ENCODE results near the gene KCNC4. TPM values are rescaled to one million over a fixed set of nuclear protein-coding genes. Genes with fewer than 3 reads are reported as not detected.

The KCNC4 gene
- polyA plus RNA-seq, 2 of the 4 experiments (the other 2 are of a cell fraction), result 1.1 to 2.4 TPM

DNA sequence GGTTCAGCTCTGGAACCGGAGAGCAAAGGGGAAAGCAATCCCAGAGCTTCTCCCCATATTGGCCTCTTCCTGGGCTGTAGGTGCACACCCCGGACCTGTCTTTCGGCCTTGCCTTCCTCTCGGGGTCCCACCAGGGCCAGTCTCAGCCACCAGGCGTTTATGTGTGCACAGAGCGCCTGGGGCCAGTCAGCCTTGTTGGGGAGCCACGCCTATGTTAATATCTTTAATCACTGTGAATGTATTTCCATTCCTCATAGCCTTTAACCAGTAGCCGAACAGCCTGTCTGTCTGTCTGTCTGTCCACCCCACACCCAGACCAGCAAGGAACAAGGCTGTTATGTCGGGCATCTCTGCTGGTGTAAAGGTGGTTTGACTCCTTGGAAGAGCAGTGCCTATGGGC is 18.8 kb downstream of the KCNC4 start:
- FAIRE-seq (no peak), ATAC-seq (no peak), DNase-seq (ENCODE audit: low read depth in 1 of 2, low spot score in 1 of 2) (no peak)
- 81% methylated on average over 8 of the region's 9 CpGs for WGBS (ENCODE audit: missing lambda C conversion rate)
- ChIA-PET CTCF (interaction anchor here (1.0 to 4.4 kb wide), 3 partner anchors 21 to 84 kb away, joined by 4 to 19 read pairs (median 5); no protein-coding TSS in a partner anchor), POLR2A (no interaction called here)
- no peak for TF ChIP-seq EHMT2 (IDR thresholded peaks at IDR 0.05; ENCODE audit: low read depth)
- TF ChIP-seq, protein P1, sequence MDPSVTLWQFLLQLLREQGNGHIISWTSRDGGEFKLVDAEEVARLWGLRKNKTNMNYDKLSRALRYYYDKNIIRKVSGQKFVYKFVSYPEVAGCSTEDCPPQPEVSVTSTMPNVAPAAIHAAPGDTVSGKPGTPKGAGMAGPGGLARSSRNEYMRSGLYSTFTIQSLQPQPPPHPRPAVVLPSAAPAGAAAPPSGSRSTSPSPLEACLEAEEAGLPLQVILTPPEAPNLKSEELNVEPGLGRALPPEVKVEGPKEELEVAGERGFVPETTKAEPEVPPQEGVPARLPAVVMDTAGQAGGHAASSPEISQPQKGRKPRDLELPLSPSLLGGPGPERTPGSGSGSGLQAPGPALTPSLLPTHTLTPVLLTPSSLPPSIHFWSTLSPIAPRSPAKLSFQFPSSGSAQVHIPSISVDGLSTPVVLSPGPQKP (IDR thresholded peaks at IDR 0.05; ENCODE audit: low read depth, low read length), result no peak
- TF ChIP-seq, protein P2, sequence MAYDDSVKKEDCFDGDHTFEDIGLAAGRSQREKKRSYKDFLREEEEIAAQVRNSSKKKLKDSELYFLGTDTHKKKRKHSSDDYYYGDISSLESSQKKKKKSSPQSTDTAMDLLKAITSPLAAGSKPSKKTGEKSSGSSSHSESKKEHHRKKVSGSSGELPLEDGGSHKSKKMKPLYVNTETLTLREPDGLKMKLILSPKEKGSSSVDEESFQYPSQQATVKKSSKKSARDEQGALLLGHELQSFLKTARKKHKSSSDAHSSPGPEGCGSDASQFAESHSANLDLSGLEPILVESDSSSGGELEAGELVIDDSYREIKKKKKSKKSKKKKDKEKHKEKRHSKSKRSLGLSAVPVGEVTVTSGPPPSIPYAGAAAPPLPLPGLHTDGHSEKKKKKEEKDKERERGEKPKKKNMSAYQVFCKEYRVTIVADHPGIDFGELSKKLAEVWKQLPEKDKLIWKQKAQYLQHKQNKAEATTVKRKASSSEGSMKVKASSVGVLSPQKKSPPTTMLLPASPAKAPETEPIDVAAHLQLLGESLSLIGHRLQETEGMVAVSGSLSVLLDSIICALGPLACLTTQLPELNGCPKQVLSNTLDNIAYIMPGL (CRISPR knock-in tag; IDR thresholded peaks at IDR 0.05; ENCODE audit: borderline replicate concordance), result no peak
- Histone ChIP-seq H3K4me3 (no peak overlapping the region), H3K9me3 (no peaks in the 10 kb centered on the region), H3K4me1 (peaks cover 6% of the 10 kb centered on the region; the same call in 2 of the 3 replicates), H3K27ac (no peak overlapping the region), H3K4me2 (no peak overlapping the region)

DNA sequence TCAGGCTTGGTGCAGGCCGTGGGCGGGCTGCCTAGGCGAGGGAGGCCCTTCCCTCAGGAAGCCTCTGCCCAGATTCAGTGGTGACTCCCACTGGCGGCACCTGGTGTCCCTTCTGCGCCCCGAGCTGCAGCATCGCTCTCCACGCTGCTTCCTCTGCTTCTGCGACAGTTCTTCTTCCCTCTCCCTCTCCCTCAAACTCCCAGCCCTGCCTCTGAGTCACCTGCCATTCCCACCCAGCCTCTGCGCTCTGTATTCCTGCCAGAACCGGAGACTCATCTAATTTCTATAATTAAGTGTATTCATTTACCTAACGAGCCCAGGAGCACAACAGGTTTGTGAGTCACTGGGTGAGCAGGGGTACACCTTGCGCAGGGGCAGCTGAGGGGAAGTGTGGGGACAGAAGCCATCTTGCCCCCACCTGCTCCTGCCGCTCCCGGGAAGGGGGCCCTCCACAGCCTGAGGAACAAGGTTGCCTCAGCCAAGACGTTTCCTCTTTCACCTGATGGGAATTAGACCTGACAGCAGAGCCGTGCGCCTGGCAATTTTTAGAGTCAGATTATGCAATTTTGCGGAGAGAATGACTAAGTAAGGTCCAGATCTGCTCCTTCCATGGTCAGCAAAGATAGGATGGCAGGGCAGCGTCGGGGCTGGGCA is 19.4 kb downstream of the KCNC4 start:
- CTCF ChIA-PET, result interaction anchor here (1.0 to 4.4 kb wide), 2 partner anchors 22 to 26 kb away, joined by 4 to 19 read pairs; no protein-coding TSS in a partner anchor
- POLR2A ChIA-PET, result no interaction called here

More for the DNA sequence above, 19.4 kb downstream of the KCNC4 start:
- no peak overlapping the region for H3K4me3 ChIP-seq
- no peak for TF ChIP-seq CBX2 (IDR thresholded peaks at IDR 0.05; ENCODE audit: borderline replicate concordance, low read depth)
- TF ChIP-seq JUN (IDR thresholded peaks at IDR 0.05), result no peak
- no peak for TF ChIP-seq POLR2A (IDR thresholded peaks at IDR 0.05; ENCODE audit: low read length)
- no peak for TF ChIP-seq TFCP2L1 (CRISPR knock-in tag; IDR thresholded peaks at IDR 0.05)
- TF ChIP-seq EHMT2 (IDR thresholded peaks at IDR 0.05; ENCODE audit: low read depth), result no peak
- TF ChIP-seq, protein P3, sequence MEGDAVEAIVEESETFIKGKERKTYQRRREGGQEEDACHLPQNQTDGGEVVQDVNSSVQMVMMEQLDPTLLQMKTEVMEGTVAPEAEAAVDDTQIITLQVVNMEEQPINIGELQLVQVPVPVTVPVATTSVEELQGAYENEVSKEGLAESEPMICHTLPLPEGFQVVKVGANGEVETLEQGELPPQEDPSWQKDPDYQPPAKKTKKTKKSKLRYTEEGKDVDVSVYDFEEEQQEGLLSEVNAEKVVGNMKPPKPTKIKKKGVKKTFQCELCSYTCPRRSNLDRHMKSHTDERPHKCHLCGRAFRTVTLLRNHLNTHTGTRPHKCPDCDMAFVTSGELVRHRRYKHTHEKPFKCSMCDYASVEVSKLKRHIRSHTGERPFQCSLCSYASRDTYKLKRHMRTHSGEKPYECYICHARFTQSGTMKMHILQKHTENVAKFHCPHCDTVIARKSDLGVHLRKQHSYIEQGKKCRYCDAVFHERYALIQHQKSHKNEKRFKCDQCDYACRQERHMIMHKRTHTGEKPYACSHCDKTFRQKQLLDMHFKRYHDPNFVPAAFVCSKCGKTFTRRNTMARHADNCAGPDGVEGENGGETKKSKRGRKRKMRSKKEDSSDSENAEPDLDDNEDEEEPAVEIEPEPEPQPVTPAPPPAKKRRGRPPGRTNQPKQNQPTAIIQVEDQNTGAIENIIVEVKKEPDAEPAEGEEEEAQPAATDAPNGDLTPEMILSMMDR (IDR thresholded peaks at IDR 0.05), result no peak
- TF ChIP-seq, protein P4, sequence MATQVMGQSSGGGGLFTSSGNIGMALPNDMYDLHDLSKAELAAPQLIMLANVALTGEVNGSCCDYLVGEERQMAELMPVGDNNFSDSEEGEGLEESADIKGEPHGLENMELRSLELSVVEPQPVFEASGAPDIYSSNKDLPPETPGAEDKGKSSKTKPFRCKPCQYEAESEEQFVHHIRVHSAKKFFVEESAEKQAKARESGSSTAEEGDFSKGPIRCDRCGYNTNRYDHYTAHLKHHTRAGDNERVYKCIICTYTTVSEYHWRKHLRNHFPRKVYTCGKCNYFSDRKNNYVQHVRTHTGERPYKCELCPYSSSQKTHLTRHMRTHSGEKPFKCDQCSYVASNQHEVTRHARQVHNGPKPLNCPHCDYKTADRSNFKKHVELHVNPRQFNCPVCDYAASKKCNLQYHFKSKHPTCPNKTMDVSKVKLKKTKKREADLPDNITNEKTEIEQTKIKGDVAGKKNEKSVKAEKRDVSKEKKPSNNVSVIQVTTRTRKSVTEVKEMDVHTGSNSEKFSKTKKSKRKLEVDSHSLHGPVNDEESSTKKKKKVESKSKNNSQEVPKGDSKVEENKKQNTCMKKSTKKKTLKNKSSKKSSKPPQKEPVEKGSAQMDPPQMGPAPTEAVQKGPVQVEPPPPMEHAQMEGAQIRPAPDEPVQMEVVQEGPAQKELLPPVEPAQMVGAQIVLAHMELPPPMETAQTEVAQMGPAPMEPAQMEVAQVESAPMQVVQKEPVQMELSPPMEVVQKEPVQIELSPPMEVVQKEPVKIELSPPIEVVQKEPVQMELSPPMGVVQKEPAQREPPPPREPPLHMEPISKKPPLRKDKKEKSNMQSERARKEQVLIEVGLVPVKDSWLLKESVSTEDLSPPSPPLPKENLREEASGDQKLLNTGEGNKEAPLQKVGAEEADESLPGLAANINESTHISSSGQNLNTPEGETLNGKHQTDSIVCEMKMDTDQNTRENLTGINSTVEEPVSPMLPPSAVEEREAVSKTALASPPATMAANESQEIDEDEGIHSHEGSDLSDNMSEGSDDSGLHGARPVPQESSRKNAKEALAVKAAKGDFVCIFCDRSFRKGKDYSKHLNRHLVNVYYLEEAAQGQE (IDR thresholded peaks at IDR 0.05), result no peak
- no peak for TF ChIP-seq KDM1A (IDR thresholded peaks at IDR 0.05; ENCODE audit: low read depth)
- TF ChIP-seq, protein P2 (CRISPR knock-in tag; IDR thresholded peaks at IDR 0.05; ENCODE audit: borderline replicate concordance), result no peak
- TF ChIP-seq RCOR1 (IDR thresholded peaks at IDR 0.05; ENCODE audit: low read depth, low read length), result no peak
- no peak for TF ChIP-seq KDM5A (IDR thresholded peaks at IDR 0.05)
- TF ChIP-seq, protein P5, sequence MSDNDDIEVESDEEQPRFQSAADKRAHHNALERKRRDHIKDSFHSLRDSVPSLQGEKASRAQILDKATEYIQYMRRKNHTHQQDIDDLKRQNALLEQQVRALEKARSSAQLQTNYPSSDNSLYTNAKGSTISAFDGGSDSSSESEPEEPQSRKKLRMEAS (IDR thresholded peaks at IDR 0.05), result no peak
- no peak for TF ChIP-seq ZFP36 (IDR thresholded peaks at IDR 0.05; ENCODE audit: borderline replicate concordance, partially characterized antibody)
- no peak for TF ChIP-seq JUNB (IDR thresholded peaks at IDR 0.05)
- TF ChIP-seq ZC3H11A (IDR thresholded peaks at IDR 0.05), result no peak
- no peak for TF ChIP-seq CHD2 (IDR thresholded peaks at IDR 0.05; ENCODE audit: low read length, partially characterized antibody)
- H3K4me1 ChIP-seq, result peaks cover 5% of the 10 kb centered on the region; the same call in 2 of the 3 replicates
- H3K27ac ChIP-seq, result no peak overlapping the region
- no peaks in the 10 kb centered on the region for H3K9me3 ChIP-seq
- DNase-seq (ENCODE audit: low read depth in 1 of 2, low spot score in 1 of 2), result no peak
- ATAC-seq, result no peak
- H3K4me2 ChIP-seq, result no peak overlapping the region
- no peak for FAIRE-seq
- WGBS (ENCODE audit: missing lambda C conversion rate), result 83% methylated on average over 19 of the region's 21 CpGs

Measured in A549 (cell line).